Hematopoietic multipotent progenitor cell treated with erythropoietin and hydrocortisone succinate and interleukin-3 and kit ligand, for 15 days (in vitro differentiated cells): ENCODE results near the gene ROBO3.

Experiments
- DNase-seq: peaks from one replicate; pipeline ENCODE4 v3.0.0-alpha.2; 2015; ENCODE audit warnings: low spot score

The ROBO3 gene, protein sequence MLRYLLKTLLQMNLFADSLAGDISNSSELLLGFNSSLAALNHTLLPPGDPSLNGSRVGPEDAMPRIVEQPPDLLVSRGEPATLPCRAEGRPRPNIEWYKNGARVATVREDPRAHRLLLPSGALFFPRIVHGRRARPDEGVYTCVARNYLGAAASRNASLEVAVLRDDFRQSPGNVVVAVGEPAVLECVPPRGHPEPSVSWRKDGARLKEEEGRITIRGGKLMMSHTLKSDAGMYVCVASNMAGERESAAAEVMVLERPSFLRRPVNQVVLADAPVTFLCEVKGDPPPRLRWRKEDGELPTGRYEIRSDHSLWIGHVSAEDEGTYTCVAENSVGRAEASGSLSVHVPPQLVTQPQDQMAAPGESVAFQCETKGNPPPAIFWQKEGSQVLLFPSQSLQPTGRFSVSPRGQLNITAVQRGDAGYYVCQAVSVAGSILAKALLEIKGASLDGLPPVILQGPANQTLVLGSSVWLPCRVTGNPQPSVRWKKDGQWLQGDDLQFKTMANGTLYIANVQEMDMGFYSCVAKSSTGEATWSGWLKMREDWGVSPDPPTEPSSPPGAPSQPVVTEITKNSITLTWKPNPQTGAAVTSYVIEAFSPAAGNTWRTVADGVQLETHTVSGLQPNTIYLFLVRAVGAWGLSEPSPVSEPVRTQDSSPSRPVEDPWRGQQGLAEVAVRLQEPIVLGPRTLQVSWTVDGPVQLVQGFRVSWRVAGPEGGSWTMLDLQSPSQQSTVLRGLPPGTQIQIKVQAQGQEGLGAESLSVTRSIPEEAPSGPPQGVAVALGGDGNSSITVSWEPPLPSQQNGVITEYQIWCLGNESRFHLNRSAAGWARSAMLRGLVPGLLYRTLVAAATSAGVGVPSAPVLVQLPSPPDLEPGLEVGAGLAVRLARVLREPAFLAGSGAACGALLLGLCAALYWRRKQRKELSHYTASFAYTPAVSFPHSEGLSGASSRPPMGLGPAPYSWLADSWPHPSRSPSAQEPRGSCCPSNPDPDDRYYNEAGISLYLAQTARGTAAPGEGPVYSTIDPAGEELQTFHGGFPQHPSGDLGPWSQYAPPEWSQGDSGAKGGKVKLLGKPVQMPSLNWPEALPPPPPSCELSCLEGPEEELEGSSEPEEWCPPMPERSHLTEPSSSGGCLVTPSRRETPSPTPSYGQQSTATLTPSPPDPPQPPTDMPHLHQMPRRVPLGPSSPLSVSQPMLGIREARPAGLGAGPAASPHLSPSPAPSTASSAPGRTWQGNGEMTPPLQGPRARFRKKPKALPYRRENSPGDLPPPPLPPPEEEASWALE (N-terminal part only)

GRCh38 chr11:124865181-124865901 lies at the start of gene ROBO3:
Gene ROBO3, plus strand, starts transcription at chr11:124865432. Its CDS starts 146 bp downstream, at chr11:124865578.
- no peak for DNase-seq

DNA sequence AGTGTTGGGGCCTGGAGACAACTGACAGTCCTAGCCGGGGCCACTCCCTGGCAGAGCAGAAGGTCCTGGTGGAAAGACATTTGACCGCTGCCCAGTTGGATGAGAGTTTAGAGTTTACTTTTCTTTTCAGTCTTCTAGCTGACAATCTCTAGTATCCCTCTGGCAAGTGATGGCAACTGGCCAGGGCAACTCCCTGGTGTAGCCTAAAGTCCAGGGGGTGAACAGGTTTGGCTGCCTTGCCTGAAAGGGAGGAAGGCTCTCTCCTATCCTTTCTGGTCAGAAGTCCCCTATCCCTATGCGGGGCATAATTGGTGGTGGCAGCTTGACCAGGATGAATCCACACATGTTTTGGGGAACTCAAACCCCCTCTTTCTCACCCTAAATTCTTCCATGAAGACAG lies 48.2 kb upstream of the ROBO3 start:
- no peak for DNase-seq

- no peak for DNase-seq
These were observed 43.1 kb upstream of the ROBO3 start for GRCh38 chr11:124821995-124822730.

DNA sequence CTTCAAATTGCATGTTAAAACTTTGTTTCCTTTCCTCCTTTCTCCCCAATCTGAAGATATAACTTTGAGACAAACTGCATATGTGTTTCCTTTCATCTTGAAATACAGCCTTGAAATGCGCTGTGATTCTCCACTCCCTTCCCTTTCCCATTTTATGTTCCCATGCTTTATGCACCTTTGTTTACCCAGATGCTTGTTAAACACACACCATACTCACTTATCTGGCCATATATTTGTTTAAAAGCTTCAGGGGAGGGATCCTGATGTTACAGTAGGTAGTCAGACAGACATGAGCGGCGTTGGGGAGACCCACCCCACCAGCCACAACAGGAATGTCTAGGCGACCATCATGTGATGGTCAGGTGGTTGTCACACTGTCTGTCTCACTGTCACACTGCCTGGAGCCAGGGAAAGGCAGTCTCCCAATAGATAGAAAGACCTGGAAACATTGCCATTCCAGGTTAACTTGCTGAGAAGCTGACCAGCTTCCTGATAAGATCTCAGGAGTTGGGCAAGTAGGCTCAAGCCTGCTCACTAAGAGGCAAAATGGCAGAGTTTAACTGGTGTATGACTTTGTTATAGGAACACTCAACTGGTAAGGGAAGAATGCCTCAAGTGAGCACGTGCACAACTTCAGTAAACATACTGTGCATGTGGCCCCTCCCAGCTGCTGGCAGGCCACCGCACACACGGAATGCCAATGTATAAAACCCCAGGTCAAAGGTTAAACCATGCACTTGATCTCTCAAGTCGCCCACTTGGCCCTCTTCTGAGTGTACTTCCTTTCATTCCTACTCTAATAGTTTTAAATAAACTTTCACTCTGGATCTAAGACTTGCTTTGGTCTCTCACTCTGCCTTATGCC lies 41.5 kb upstream of the ROBO3 start:
- no peak for DNase-seq

- DNase-seq, result no peak
These were observed 39.4 kb upstream of the ROBO3 start for GRCh38 chr11:124825876-124826275.

DNA sequence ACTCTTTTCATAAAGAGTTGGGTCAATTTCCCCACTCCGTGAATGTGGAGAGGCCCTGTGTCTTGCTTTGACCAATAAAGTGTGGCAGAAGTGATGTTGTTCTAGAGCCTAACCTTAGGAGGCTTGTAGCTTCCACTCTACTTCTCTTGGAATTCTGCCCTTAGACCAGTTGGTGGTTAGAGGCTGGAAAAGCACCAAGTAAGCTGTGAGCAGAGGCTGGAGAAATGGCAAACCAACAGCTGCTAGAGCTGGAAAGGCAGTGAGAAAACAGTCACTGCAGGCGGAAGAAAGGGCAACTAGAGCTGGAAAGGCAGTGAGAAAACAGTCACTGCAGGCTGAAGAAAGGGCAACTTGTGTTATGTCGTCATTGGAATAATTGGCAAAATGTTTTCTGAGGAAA lies 35.2 kb upstream of the ROBO3 start:
- no peak for DNase-seq

DNA sequence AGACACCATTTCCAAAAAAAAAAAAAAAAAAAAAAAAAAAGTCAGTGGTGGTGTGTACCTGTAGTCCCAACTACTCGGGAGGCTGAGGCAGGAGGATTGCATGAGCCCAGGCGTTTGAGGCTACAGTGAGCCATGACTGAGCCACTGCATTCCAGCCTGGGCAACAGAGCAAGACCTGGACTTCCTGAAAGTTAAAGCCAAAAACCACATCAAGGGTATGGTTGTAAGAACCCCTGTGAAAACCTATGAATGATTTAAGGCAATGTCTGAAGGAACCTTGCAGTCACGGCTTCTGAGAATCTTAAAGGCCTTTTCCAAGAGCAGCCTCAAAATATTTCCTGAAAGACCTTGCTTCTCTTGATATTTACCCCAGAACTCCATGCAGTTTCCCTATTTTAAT lies 34.5 kb upstream of the ROBO3 start:
- no peak for DNase-seq

DNA sequence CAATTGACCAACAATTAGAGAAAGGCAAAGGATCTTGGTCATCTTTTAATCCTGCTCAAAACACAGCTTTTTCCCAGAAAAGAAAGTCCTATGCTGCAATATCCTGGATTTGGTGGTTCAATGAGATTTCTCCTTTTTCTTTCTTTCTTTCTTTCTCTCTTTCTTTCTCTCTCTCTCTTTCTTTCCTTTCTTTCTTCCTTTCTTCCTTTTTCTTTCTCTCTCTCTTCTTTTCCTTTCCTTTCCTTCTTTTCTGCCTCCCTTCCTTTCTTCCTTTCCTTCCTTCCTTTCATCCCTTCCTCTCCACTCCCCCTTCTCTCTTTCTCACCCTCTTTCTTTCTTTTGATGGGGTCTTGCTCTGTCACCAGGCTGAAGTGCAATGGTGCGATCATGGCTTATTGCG lies 33.3 kb upstream of the ROBO3 start:
- no peak for DNase-seq

DNA sequence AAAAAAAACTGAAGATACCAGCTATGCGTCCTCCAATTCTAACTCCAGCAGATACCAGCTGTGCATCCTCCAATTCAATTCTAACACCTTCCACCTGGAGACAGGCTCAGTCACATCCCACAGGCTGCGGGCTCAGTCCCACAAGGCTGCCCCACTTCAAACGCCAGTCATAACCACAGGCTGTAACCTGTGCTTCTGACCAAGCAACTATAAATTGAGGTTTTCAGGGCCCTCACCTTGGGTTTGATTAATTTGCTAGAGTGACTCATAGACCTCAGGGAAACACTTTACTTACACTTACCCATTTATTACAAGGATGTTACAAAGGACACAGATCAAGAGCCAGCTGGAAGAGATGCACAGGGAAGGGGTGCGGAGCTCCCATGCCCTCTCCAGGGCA lies 32.7 kb upstream of the ROBO3 start:
- DNase-seq, result no peak

GRCh38 chr11:124834526-124835180 lies 30.6 kb upstream of the ROBO3 start:
- DNase-seq, result no peak

GRCh38 chr11:124835918-124836317 lies 29.3 kb upstream of the ROBO3 start:
- DNase-seq, result no peak

GRCh38 chr11:124837491-124837856 lies 27.8 kb upstream of the ROBO3 start:
- peak; percentile 5 for DNase-seq

DNA sequence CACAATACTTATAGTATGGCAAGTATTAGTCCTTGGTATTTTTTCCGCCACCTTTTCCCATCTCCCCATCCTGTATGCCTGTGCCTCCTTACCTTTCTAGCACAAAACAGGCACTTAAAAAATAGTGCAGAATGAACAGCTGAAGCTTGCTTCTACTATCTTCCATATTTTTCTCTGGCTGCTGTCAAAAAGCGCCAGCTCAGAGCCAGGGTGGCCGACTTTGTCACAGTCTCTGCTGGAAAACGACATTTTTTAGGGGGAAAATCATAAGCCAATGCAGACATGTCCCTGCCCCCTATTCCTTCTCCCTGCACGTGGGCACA lies 26.5 kb upstream of the ROBO3 start:
- no peak for DNase-seq

DNA sequence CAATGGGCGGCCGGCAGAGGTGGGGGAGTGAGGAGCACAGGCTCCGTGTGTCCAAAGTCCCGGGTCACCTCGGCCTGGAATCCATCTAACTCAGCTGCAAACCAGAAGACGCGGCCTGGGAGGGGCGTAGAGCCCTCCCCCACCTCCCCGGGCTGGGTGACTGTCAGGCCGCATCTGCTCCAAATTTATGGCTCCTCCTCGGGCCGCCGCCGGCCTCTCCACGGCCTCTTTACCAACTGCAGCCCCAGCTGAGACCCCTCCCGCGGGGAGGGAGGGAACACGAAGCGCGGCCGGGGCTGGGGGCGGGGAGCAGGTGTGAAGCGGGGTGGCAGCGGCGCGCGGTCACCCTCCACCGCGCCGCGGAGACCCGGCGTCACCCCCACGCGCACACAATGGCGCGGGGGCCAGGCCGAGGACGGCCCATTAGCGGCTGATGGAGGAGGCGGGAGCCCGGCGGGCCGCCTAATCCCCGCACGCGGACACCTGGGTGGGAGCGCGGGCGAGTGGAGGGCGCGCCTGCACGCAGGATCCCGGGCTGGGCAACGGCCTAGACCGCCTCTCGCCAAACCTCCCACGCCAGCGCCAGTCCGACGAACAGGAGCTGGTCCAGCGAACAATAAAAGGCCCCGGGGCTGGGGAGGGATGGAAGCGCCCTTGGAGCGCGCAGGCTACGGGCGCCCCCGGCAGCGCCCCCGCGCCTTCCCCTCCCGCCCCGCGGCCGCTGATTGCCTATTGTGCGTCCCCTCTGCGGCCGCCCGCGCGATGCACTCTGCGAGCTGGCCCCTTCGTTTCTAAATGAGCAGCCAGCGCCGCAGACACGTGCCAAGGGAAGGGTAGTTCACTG lies 25.9 kb upstream of the ROBO3 start:
- no peak for DNase-seq

DNA sequence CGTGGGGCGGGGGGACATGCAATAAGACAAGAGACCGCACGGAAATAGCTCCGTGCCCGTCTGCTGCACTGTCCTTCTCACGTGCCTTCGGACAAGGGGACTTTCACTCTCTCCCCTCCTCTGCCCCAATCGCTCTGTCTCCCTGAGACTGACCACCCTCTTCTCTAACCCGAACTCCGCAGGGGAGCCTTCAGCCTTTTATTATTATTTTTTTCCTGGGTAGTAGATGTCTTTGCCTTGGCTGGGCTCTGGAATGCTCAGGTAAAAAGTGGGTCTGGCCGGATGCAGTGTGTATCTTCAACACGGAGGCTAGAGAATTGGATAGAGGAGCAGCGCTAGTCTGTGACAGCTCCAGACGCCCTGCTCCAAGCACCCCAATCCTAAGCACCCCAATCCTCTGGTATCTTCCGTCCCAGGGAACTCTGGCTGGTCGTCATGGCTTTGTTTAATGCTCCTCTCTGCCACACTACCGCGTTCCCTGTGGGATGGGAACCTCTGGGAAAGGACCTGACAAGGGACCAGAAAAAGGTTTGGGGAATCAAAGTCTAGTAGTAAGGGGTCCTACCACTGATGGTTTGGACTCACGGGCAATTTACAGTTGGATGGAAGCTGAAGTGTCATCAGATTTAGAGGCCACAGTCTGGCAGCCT lies 25.1 kb upstream of the ROBO3 start:
- DNase-seq, result no peak

- no peak for DNase-seq
These were observed 24.6 kb upstream of the ROBO3 start for GRCh38 chr11:124840666-124841065.

DNA sequence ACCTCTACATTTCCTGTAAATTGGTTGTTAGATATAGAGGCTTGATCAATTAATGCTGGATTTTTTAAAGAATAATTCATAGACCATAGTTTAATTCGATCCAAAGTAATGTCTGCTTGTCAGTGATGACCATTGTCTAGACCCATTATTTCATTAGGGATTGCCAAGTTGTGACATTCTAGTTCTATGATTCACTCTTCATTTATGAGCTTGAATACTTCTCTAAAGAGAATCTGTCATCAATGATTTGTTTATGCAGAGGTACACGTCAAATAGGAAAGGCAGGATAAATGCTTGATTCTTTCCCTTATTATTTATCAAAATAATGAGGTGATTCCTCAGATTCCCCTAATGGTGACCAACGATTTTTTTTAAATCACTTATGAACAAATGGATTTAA lies 24.0 kb upstream of the ROBO3 start:
- DNase-seq, result no peak

DNA sequence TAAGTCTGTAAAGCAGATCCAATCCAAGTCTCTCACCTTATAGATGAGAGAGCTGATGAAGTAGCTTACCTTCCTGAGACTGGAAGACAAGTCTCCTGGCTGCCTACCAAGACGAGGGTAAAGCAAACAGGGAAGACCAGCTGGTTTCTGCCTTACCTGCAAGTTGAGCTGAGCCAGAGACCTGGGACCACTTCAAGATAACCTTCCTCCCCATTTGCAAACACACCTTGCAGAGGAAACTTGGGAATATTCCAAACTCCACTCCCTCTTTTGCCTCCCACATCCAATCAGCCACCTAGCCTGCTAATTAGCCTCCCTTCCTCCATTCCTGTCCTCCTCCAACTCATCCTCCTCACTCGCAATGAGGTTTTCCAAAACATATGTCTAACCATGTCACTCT lies 23.4 kb upstream of the ROBO3 start:
- DNase-seq, result no peak
